ENCODE data around the gene ATXN7L3.

ATXN7L3 gene

DNA sequence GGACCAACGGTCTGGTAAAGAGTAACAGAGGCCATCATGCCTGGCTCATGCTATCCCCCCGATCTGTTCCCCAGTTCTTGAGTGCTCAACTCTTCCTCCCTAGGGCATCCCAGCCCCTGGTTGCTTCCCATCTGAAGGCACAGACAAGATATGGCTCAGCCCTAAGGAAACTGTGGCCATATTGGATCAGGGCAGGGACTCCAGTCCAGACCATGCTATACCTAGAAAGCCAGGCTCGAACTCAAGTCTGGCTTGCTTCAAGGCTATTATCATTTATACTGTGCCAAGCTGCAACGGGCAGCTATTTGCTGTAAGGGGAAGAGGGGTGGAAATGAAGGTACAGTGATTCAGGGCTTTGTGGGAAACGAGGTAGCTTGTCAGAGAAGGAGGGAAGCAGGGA, 17.0 kb upstream of the ATXN7L3 start:
- Histone ChIP-seq H3K36me3 (ENCODE audit: insufficient read depth, low read length) (peaks cover 47% of the 10 kb centered on the region), H3K27me3 (ENCODE audit: control insufficient read depth, insufficient read depth, low read length) (no peaks in the 10 kb centered on the region), H3K9ac (ENCODE audit: low read depth, low read length) (no peak overlapping the region), H3K4me3 (ENCODE audit: low read length) (no peak overlapping the region), H3K4me1 (ENCODE audit: control insufficient read depth, insufficient read depth, low read length) (peaks cover 17% of the 10 kb centered on the region), H3K4me2 (ENCODE audit: low read length) (peak overlapping the region; percentile 97), H3K9me3 (replicated peaks; ENCODE audit: low read length) (no peaks in the 10 kb centered on the region)

DNA sequence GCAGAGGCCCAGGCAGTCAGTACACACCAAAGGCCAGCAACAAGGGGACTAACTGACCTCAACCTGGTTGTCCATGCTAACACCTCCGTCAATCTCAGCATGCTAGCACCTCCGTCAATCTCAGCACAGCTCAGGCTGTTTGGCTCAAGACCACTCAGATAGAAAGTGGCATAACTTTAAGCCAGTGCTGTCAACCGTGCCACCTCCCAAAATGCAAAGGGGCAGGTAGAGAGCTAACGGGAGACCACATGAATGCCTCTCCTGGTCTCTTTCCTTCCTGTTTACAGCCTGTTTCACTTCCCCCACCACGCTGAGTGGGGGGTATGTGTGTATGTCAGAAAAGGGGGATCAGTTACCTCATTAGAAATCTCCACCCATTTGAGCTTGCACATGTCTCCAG, 16.5 kb upstream of the ATXN7L3 start:
- Histone ChIP-seq H3K27me3 (ENCODE audit: control insufficient read depth, insufficient read depth, low read length) (no peaks in the 10 kb centered on the region), H3K9me3 (replicated peaks; ENCODE audit: low read length) (no peaks in the 10 kb centered on the region), H3K4me1 (ENCODE audit: control insufficient read depth, insufficient read depth, low read length) (peaks cover 18% of the 10 kb centered on the region), H3K4me3 (ENCODE audit: low read length) (no peak overlapping the region), H3K4me2 (ENCODE audit: low read length) (no peak overlapping the region), H3K36me3 (ENCODE audit: insufficient read depth, low read length) (peaks cover 52% of the 10 kb centered on the region), H3K9ac (ENCODE audit: low read depth, low read length) (no peak overlapping the region)

GRCh38 chr17:44214896-44215295, 15.2 kb upstream of the ATXN7L3 start:
- Histone ChIP-seq H3K4me2 (ENCODE audit: low read length) (no peak overlapping the region), H3K36me3 (ENCODE audit: insufficient read depth, low read length) (peaks cover 59% of the 10 kb centered on the region), H3K27me3 (ENCODE audit: control insufficient read depth, insufficient read depth, low read length) (no peaks in the 10 kb centered on the region), H3K9me3 (replicated peaks; ENCODE audit: low read length) (no peaks in the 10 kb centered on the region), H3K4me3 (ENCODE audit: low read length) (no peak overlapping the region), H3K4me1 (ENCODE audit: control insufficient read depth, insufficient read depth, low read length) (peaks cover 29% of the 10 kb centered on the region), H3K9ac (ENCODE audit: low read depth, low read length) (no peak overlapping the region)

- Histone ChIP-seq H3K27me3 (ENCODE audit: control insufficient read depth, insufficient read depth, low read length) (no peaks in the 10 kb centered on the region), H3K9ac (ENCODE audit: low read depth, low read length) (no peak overlapping the region), H3K36me3 (ENCODE audit: insufficient read depth, low read length) (peaks cover 67% of the 10 kb centered on the region), H3K4me1 (ENCODE audit: control insufficient read depth, insufficient read depth, low read length) (peaks cover 36% of the 10 kb centered on the region), H3K9me3 (replicated peaks; ENCODE audit: low read length) (no peaks in the 10 kb centered on the region), H3K4me3 (ENCODE audit: low read length) (no peak overlapping the region), H3K4me2 (ENCODE audit: low read length) (no peak overlapping the region)
These were observed 14.5 kb upstream of the ATXN7L3 start for GRCh38 chr17:44214230-44214494.

DNA sequence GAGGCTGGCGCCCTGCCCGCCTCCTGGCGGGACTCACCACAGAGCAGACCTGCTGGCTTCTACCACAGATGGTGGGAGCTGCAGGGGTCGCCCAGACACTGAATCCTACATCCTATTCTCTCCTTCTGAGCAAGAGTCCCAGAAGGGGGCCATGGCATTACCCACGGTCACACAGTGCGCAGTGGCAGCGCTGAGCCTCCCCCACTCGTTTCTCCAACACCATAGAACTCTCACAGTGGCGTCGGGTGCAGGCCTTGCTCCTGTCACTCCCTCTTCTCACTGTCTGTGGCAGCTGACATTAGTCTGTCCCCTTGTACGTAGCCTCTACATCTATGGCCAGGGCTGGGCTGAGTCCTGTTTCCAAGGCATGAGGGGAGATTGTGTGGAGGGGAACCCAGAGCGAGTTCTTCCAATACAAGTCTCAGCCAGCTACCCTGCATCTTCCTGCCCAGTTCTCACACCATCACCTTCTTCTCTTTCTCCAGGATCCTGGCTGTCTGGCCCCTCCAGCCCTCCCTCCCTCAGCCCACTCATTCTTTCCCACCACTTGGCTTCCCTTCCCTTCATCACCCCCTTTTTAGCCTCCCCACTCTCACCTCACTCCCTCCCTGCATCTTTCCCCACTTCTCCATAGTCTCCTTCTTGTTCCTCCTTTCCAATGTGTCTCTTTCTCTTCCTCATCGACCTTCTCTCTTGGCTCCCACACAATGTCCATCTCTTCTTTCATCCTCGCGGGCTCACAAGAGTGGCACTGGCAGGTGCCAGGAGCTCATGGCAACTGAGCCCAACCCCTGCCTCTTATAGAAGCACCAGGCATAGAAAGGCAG, 13.9 kb upstream of the ATXN7L3 start:
- H3K9ac ChIP-seq (ENCODE audit: low read depth, low read length) = no peak overlapping the region
- no peaks in the 10 kb centered on the region for H3K9me3 ChIP-seq (replicated peaks; ENCODE audit: low read length)
- H3K4me3 ChIP-seq (ENCODE audit: low read length) = no peak overlapping the region
- H3K4me1 ChIP-seq (ENCODE audit: control insufficient read depth, insufficient read depth, low read length) = peaks cover 42% of the 10 kb centered on the region
- no peak overlapping the region for H3K4me2 ChIP-seq (ENCODE audit: low read length)
- peaks cover 72% of the 10 kb centered on the region for H3K36me3 ChIP-seq (ENCODE audit: insufficient read depth, low read length)
- H3K27me3 ChIP-seq (ENCODE audit: control insufficient read depth, insufficient read depth, low read length) = no peaks in the 10 kb centered on the region

GRCh38 chr17:44212507-44213402, 13.1 kb upstream of the ATXN7L3 start:
- Histone ChIP-seq H3K27me3 (ENCODE audit: control insufficient read depth, insufficient read depth, low read length) (no peaks in the 10 kb centered on the region), H3K4me1 (ENCODE audit: control insufficient read depth, insufficient read depth, low read length) (peaks cover 46% of the 10 kb centered on the region), H3K9ac (ENCODE audit: low read depth, low read length) (no peak overlapping the region), H3K36me3 (ENCODE audit: insufficient read depth, low read length) (peaks cover 80% of the 10 kb centered on the region), H3K4me3 (ENCODE audit: low read length) (no peak overlapping the region), H3K4me2 (ENCODE audit: low read length) (no peak overlapping the region), H3K9me3 (replicated peaks; ENCODE audit: low read length) (no peaks in the 10 kb centered on the region)

DNA sequence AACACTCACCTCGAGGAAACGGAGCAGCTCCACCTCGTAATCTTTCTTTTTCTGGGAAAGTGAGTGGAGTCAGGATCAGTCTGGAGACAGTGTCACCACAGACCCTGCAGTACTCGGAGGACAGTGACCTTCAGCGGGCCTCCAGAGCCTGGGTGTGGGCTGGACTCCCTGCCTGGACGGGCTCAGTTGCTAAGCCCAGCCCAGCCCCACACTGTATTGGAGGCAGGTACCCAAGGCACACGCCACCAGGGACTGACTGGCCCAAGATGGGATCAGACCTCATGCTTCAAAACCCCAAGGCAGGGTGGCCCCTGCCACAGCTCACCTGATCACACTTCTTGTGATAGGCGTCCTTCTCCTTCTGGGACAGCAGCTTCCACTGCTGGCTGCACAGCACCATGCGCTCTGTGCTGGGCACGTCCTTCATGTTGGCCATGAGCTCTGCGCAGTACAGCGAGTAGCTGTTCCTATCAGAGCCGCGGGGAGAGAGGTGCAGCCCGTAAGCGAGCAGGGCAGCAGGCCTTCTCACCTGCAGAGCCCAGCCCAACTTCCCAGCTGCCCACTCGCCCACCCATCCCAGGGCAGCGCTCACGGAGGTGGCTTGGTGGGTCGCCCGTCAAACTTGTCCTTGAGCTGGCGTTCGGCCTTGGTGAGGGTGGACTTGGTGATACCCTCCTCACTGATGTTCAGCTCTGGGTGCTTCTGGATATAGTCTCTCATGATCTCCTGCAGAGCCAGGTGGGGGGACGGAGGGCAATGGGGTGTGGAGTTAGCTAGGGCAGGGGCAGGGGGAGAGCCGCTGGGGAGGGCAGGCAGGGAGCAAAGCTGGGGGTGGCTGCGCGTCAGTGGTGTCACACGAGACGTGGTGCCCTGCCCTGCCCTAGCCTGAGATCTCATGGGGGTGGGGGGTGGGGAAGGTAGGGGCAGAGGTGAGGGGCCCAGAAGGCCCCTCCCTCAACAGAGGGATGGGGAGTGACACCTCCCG, 11.9 kb upstream of the ATXN7L3 start:
- Histone ChIP-seq H3K9me3 (replicated peaks; ENCODE audit: low read length) (no peaks in the 10 kb centered on the region), H3K9ac (ENCODE audit: low read depth, low read length) (no peak overlapping the region), H3K4me2 (ENCODE audit: low read length) (no peak overlapping the region), H3K27me3 (ENCODE audit: control insufficient read depth, insufficient read depth, low read length) (no peaks in the 10 kb centered on the region), H3K36me3 (ENCODE audit: insufficient read depth, low read length) (peaks cover 82% of the 10 kb centered on the region), H3K4me1 (ENCODE audit: control insufficient read depth, insufficient read depth, low read length) (peaks cover 35% of the 10 kb centered on the region), H3K4me3 (ENCODE audit: low read length) (no peak overlapping the region)

GRCh38 chr17:44210342-44211192, 10.9 kb upstream of the ATXN7L3 start:
- H3K36me3 ChIP-seq (ENCODE audit: insufficient read depth, low read length) = peaks cover 78% of the 10 kb centered on the region
- no peaks in the 10 kb centered on the region for H3K9me3 ChIP-seq (replicated peaks; ENCODE audit: low read length)
- H3K4me2 ChIP-seq (ENCODE audit: low read length) = peak overlapping the region; percentile 53
- H3K9ac ChIP-seq (ENCODE audit: low read depth, low read length) = peak overlapping the region; percentile 43
- H3K4me1 ChIP-seq (ENCODE audit: control insufficient read depth, insufficient read depth, low read length) = peaks cover 35% of the 10 kb centered on the region
- no peak overlapping the region for H3K4me3 ChIP-seq (ENCODE audit: low read length)
- H3K27me3 ChIP-seq (ENCODE audit: control insufficient read depth, insufficient read depth, low read length) = no peaks in the 10 kb centered on the region

GRCh38 chr17:44209786-44210341, 10.2 kb upstream of the ATXN7L3 start:
- peak overlapping the region; percentile 43 for H3K9ac ChIP-seq (ENCODE audit: low read depth, low read length)
- peaks cover 71% of the 10 kb centered on the region for H3K36me3 ChIP-seq (ENCODE audit: insufficient read depth, low read length)
- H3K4me1 ChIP-seq (ENCODE audit: control insufficient read depth, insufficient read depth, low read length) = peaks cover 37% of the 10 kb centered on the region
- H3K9me3 ChIP-seq (replicated peaks; ENCODE audit: low read length) = no peaks in the 10 kb centered on the region
- peak overlapping the region; percentile 53 for H3K4me2 ChIP-seq (ENCODE audit: low read length)
- no peaks in the 10 kb centered on the region for H3K27me3 ChIP-seq (ENCODE audit: control insufficient read depth, insufficient read depth, low read length)
- H3K4me3 ChIP-seq (ENCODE audit: low read length) = no peak overlapping the region

GRCh38 chr17:44207743-44208142, 8.1 kb upstream of the ATXN7L3 start:
- no peaks in the 10 kb centered on the region for H3K9me3 ChIP-seq (replicated peaks; ENCODE audit: low read length)
- no peak overlapping the region for H3K4me3 ChIP-seq (ENCODE audit: low read length)
- H3K9ac ChIP-seq (ENCODE audit: low read depth, low read length) = no peak overlapping the region
- H3K36me3 ChIP-seq (ENCODE audit: insufficient read depth, low read length) = peaks cover 52% of the 10 kb centered on the region
- no peaks in the 10 kb centered on the region for H3K27me3 ChIP-seq (ENCODE audit: control insufficient read depth, insufficient read depth, low read length)
- H3K4me1 ChIP-seq (ENCODE audit: control insufficient read depth, insufficient read depth, low read length) = peaks cover 56% of the 10 kb centered on the region
- no peak overlapping the region for H3K4me2 ChIP-seq (ENCODE audit: low read length)

Measured in skeletal muscle satellite cell (primary cell).